GM13976 (cell line): ENCODE results near the gene CLDN24.

Experiments
- DNase-seq: peaks from one replicate; pipeline ENCODE4 v3.0.0; 2012; ENCODE audit warnings: low spot score
- in situ Hi-C: fragments of 300-500 bp; cut with MboI; formaldehyde crosslinking; loops from one replicate; pipeline ENCODE4 v1.12.0; 2022; ENCODE audit warnings: low sequenced_read_pairs, mixed read lengths, inconsistent platforms; ENCODE audit not compliant: unreplicated experiment
- TF ChIP-seq, protein P1 (sequence below): IDR thresholded peaks from 2 replicates; pipeline ENCODE4 v1.5.1; 2012; ENCODE audit warnings: borderline replicate concordance, mild to moderate bottlenecking; ENCODE audit not compliant: insufficient read depth; ENCODE audit errors: extremely low read depth, missing control alignments, control extremely low read depth

CLDN24 gene

GRCh38 chr4:183343730-183344129 lies 21.5 kb upstream of the CLDN24 start:
- in situ Hi-C loops: no loop called here
- DNase-seq: no peak
- TF ChIP-seq, protein P1, sequence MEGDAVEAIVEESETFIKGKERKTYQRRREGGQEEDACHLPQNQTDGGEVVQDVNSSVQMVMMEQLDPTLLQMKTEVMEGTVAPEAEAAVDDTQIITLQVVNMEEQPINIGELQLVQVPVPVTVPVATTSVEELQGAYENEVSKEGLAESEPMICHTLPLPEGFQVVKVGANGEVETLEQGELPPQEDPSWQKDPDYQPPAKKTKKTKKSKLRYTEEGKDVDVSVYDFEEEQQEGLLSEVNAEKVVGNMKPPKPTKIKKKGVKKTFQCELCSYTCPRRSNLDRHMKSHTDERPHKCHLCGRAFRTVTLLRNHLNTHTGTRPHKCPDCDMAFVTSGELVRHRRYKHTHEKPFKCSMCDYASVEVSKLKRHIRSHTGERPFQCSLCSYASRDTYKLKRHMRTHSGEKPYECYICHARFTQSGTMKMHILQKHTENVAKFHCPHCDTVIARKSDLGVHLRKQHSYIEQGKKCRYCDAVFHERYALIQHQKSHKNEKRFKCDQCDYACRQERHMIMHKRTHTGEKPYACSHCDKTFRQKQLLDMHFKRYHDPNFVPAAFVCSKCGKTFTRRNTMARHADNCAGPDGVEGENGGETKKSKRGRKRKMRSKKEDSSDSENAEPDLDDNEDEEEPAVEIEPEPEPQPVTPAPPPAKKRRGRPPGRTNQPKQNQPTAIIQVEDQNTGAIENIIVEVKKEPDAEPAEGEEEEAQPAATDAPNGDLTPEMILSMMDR: no peak

DNA sequence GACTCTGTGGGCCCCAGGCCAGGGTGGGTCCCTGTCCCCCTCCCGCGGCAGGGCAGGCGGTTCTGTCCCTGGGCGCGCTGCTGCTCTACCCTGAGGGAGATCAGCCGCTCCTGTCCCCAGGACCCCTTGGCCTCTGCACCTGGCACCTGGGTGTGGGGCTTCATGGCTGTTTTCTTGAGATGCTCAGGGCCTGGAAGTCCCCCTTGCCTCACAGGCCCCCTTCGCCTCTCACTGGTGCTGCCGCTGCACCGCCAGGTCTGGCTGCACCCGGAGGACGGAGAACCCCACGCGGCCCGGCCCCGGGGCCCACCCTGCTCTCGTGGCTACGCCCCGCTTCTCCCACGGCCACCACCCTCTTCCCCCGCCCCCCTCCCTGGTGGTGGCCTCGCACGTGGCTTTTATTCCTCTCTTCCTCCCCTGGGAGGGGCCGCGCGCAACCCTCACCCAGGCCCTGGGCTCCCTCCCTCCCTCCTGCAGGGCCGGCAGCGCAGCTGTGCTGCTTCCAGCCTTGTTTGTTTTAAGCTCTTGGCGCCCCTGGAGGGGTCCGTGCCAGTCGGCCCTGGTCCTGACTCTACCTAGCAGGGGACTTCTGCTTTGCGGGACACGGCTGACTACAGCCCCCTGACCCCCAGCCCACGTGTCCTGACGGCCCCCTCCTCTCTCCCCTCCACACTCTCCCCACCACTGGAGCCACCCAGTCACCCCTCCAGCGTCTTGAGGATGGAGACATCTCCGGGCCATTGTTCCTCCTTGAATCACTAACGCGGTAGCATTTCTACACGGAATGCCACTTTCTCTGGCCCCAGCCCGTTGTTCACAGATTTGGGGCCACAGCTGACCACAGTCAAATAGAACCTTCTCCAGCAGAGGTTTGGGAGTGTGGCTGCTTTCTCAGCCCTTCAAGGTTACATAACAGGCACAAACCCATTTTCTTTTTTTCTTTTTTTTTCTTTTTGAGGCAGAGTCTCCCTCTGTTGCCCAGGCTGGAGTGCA lies 20.6 kb upstream of the CLDN24 start:
- TF ChIP-seq, protein P1: no peak
- DNase-seq: no peak
- in situ Hi-C loops: no loop called here

- in situ Hi-C loops: no loop called here
- TF ChIP-seq, protein P1: no peak
- DNase-seq: no peak
These were observed 15.6 kb upstream of the CLDN24 start for GRCh38 chr4:183337833-183338232.

DNA sequence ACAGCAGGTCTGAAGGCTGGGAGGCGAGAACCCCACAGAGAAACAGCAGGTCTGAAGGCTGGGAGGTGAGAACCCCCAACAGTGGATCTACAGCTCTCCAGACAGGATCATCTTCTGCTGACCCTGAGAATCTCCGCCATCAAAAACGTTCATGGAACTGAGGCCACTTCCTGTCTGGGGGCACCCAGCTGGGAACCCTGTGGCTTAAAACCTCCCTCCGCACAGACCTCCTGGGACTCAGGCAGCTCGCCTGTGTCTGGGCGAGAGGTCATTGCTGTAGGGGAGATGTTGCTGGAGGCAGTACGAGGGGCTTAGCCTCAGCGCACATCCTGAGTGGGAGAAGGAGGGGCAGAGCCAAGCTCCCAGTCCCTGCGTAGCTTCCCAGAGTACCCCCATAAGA lies 15.1 kb upstream of the CLDN24 start:
- DNase-seq: no peak
- TF ChIP-seq, protein P1: no peak
- in situ Hi-C loops: no loop called here

- no peak for DNase-seq
- in situ Hi-C loops: no loop called here
- TF ChIP-seq, protein P1: no peak
These were observed 13.2 kb upstream of the CLDN24 start for GRCh38 chr4:183335369-183335940.

GRCh38 chr4:183333983-183334382 lies 11.8 kb upstream of the CLDN24 start:
- TF ChIP-seq, protein P1: no peak
- no peak for DNase-seq
- in situ Hi-C loops: no loop called here
